Measurements from ENCODE around the gene LGI2. TPM values are rescaled to one million over a fixed set of nuclear protein-coding genes. Genes with fewer than 3 reads are reported as not detected.
A peak's percentile ranks its signal among the peaks of the same experiment; 100 is the strongest.

Gene LGI2
- total RNA-seq, 1 donor from 2014 or later, result 3.0 TPM

GRCh38 chr4:25013756-25014661 lies 16.7 kb downstream of the LGI2 start:
- TF ChIP-seq, protein P1, sequence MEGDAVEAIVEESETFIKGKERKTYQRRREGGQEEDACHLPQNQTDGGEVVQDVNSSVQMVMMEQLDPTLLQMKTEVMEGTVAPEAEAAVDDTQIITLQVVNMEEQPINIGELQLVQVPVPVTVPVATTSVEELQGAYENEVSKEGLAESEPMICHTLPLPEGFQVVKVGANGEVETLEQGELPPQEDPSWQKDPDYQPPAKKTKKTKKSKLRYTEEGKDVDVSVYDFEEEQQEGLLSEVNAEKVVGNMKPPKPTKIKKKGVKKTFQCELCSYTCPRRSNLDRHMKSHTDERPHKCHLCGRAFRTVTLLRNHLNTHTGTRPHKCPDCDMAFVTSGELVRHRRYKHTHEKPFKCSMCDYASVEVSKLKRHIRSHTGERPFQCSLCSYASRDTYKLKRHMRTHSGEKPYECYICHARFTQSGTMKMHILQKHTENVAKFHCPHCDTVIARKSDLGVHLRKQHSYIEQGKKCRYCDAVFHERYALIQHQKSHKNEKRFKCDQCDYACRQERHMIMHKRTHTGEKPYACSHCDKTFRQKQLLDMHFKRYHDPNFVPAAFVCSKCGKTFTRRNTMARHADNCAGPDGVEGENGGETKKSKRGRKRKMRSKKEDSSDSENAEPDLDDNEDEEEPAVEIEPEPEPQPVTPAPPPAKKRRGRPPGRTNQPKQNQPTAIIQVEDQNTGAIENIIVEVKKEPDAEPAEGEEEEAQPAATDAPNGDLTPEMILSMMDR (IDR thresholded peaks at IDR 0.05; ENCODE audit: borderline replicate concordance), result no peak
- no peak overlapping the region for H3K27ac ChIP-seq (replicated peaks)
- intact Hi-C loops (cut with micrococcal nuclease), result no loop called here
- no peak for DNase-seq
- H3K4me3 ChIP-seq, result no peak overlapping the region
- no peaks in the 10 kb centered on the region for H3K27me3 ChIP-seq (ENCODE audit: low read depth)
- H3K9me3 ChIP-seq (replicated peaks), result no peaks in the 10 kb centered on the region
- no peaks in the 10 kb centered on the region for H3K36me3 ChIP-seq
- H3K4me1 ChIP-seq, result peaks cover 4% of the 10 kb centered on the region

GRCh38 chr4:25012655-25013054 lies 18.1 kb downstream of the LGI2 start:
- Histone ChIP-seq H3K4me3 (no peak overlapping the region), H3K4me1 (peaks cover 4% of the 10 kb centered on the region), H3K27ac (replicated peaks) (no peak overlapping the region), H3K27me3 (ENCODE audit: low read depth) (no peaks in the 10 kb centered on the region), H3K9me3 (replicated peaks) (no peaks in the 10 kb centered on the region), H3K36me3 (no peaks in the 10 kb centered on the region)
- intact Hi-C loops (cut with micrococcal nuclease), result no loop called here
- DNase-seq, result no peak
- TF ChIP-seq, protein P1 (IDR thresholded peaks at IDR 0.05; ENCODE audit: borderline replicate concordance), result no peak

DNA sequence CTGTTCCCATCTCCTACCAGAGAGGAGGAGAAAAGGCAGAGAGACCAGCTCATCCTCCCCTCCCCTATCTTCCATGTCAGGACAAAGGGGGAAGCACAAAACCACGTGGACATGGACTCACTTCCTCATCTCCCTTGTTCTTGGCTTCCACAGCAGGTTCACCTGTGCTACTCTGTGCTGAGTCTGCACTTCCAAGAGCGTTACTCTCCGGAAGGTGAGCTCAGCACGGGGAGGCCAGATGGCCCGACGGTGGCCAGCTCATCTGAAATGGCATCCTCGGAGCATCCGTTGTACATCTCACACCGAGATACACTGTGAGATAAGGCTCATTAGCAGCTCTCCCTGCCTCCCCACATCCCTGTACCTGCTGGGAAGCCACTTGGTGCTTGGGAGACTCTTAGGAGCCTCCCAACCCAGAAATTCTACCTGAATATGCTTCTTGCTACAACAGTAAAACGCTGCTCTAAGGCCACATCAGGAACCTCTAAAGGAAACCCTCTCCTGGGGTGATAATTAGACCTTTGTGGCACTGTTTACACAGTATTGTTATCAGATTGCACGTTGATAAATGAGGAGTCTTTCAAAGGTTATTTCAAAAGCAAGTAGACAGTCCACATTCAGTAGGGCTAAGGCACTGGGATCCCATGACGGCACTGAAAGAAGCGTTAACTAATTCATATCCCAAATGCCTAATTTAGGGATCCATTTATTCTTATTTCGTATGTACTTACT lies 19.4 kb downstream of the LGI2 start:
- Histone ChIP-seq H3K4me3 (no peak overlapping the region), H3K36me3 (no peaks in the 10 kb centered on the region), H3K27ac (replicated peaks) (no peak overlapping the region), H3K9me3 (replicated peaks) (no peaks in the 10 kb centered on the region), H3K27me3 (ENCODE audit: low read depth) (no peaks in the 10 kb centered on the region), H3K4me1 (peaks cover 4% of the 10 kb centered on the region)
- TF ChIP-seq, protein P1 (IDR thresholded peaks at IDR 0.05; ENCODE audit: borderline replicate concordance), result no peak
- intact Hi-C loops (cut with micrococcal nuclease), result no loop called here
- no peak for DNase-seq

- H3K9me3 ChIP-seq (replicated peaks), result no peaks in the 10 kb centered on the region
- no peak overlapping the region for H3K27ac ChIP-seq (replicated peaks)
These were observed 23.1 kb downstream of the LGI2 start for GRCh38 chr4:25007598-25007997.

DNA sequence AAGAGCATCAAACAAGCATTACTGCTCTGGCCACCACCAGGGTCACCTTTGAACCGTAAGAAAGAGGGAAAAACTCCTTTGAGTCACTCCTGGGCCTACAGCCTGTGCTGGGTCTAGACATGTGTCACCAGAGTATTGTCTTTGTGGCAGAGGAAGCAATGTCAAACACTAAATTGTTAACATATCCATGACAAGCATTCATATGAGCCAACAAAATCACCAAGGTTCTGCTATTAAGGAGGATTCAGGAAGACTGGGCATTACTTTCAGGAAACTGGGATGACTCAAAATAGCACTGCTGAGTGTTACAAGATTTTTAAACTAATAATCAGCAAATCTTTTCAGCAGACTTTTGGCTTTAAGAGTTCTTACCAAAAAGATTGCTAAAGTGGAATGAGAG lies 28.1 kb downstream of the LGI2 start:
- Histone ChIP-seq H3K4me3 (no peak overlapping the region), H3K36me3 (no peaks in the 10 kb centered on the region), H3K27ac (replicated peaks) (peak overlapping the region; percentile 58), H3K9me3 (replicated peaks) (no peaks in the 10 kb centered on the region), H3K4me1 (peaks cover 31% of the 10 kb centered on the region), H3K27me3 (ENCODE audit: low read depth) (no peaks in the 10 kb centered on the region)
- intact Hi-C loops (cut with micrococcal nuclease), result no loop called here
- TF ChIP-seq, protein P1 (IDR thresholded peaks at IDR 0.05; ENCODE audit: borderline replicate concordance), result no peak
- no peak for DNase-seq

More at GRCh38 chr4:25007598-25007997, 23.1 kb downstream of the LGI2 start:
- Histone ChIP-seq H3K4me3 (no peak overlapping the region), H3K27me3 (ENCODE audit: low read depth) (no peaks in the 10 kb centered on the region), H3K4me1 (peaks cover 3% of the 10 kb centered on the region), H3K36me3 (no peaks in the 10 kb centered on the region)
- TF ChIP-seq, protein P1 (IDR thresholded peaks at IDR 0.05; ENCODE audit: borderline replicate concordance), result no peak
- intact Hi-C loops (cut with micrococcal nuclease), result no loop called here
- DNase-seq, result no peak
